GM19099 (cell line): ENCODE data around the gene LRRN2.

Source experiments
- POLR2A ChIP-seq: IDR thresholded peaks from 3 replicates; pipeline ENCODE4 v1.6.1; 2011; ENCODE audit warnings: low read depth; ENCODE audit not compliant: insufficient read length; ENCODE audit errors: extremely low read depth

The LRRN2 gene

DNA sequence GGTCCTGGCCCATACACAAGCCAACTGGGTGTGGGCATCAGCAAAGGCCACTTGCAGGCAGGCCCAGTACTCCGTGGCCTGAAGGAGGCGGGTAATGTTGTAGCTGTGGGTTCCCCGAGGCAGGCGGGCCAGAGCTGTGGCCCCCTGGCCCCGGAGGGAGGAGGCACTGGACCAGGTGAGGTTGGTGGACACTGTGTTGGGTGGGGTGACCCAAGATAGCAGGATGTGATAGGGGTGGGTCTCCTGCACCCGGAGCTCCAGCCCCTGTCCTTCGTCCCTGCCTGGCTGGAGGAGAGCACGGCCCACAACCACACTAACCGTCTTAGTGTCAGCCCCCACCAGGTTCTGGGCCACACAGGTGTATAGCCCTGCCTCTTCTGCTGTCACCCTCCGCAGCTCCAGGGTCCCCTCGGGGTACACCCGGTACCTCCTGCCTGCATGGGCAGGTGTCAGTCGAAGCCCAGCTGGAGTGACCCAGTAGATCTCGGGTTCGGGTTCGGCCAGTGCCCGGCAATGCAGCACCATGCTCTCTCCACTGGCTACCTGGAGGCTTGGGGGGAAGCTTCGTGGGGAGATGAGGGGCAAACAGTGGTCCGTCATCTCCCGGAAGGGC is 67.3 kb downstream of the LRRN2 start:
- TF ChIP-seq POLR2A = no peak

DNA sequence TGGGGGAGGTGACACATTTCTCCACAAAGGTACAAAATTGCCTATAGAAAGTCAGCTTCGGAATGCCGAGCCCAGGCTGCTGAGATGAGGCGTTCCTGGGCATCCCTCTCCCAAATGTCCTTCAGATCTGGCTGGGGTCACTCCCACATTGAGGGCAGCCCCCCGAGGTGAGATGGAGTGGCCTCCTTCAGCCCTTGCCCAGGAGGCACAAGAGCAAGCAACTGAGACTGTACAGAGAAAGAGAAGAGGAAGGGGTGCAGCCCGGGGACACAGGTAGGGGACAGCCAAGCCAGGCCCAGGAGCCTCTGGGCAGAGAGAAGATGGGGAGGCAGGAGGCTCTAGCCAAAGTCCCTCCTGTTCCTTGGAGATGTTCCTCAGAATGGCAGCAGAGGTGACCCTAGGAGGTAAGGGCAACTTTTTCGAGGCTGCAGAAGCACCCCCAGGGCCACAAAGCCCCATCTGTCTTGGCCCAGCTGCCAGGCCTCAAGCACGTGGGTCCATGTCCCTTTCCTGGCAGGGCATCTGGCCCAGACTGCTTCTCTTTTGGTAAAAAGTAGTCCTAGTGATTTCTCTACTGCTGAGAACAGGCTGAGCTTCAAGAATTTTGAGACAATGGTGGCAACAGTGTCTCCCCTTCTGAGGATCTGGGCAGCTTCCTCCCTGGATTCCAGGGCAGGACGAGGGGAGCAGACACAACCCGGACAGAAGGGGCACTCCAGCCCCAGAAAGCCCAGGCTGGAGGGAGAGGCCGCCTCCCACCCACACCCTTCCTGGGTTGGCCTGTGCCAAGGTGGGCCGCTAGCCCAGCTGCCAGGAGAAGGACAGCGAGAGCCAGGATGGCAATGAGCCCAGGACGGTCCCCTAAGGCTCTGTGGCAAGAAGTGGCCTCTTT is 68.0 kb downstream of the LRRN2 start:
- TF ChIP-seq POLR2A = no peak

DNA sequence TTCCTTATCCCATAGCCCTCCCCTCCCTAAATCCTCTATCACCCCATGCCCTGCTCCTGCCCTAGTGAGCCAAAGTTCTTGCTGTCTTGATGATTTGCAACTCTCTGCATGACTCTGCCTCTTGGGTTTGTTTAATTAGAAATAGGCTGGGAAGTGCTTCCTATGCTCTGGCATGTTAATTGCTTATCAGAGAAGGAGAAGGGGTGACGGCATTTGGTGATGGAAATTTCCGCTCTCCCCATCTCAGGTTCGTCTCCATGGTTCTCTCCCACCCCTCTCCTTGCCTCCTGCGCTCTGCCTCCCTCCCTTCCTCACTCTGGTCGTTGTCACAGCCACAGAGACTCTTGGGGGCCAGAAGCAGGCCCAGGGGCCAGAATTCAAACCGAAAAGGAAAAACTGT is 68.9 kb downstream of the LRRN2 start:
- TF ChIP-seq POLR2A = no peak

DNA sequence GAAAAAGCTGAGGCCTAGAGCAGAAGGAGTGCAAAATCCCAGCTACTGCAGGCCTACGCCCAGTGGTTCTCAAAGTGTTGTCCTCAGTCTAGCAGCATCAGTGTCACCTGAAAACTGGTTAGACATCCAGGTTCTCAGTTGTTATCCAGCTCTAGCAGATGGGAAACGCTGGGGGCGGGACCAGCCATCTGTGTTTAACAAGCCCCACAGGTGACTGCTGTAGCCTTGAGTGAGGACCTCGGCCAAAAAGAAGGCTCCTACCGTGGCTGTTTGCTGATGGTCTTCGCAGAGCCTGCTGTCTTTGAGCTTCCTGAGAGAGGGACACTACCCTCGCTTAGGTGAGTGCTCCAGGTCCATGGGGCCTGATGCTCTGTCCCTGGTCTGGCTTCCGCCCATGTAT is 69.7 kb downstream of the LRRN2 start:
- no peak for TF ChIP-seq POLR2A

DNA sequence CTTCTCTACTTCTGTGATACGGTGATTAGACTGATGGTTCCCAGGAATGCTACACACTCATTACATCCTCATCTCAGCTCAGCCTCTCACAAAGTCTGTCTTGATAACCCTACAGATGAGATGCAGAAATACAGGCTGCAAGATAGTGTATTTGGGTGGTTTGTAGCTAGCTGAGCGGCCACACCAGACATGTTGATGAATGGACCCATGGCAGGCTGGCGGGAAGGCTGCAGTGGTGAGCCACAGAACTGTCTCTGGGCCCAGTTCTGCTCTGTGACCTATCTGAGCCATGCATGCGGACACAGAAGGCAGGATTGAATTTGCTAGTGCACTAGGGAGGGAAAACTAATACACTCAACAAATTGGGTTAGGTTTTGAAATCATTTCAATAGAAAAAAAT is 71.9 kb downstream of the LRRN2 start:
- no peak for TF ChIP-seq POLR2A

DNA sequence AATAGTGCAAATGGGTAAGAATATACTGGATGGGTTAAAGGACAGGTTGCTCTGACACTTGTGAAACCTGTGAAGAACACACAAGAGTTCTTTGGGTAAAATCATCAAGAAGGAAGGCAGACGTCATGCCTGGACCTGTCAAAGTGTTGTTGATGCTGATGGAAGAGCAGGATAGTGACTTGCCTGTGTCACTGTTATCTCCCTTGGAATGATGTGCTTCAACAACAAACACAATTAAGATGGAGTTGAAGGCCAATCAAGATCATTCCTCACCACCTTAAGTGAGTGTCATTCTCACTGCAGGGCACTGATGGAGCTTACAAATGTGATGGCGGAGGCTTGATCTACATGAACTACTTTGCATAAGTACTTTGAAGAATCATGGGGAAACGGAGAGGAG is 73.2 kb downstream of the LRRN2 start:
- no peak for TF ChIP-seq POLR2A

DNA sequence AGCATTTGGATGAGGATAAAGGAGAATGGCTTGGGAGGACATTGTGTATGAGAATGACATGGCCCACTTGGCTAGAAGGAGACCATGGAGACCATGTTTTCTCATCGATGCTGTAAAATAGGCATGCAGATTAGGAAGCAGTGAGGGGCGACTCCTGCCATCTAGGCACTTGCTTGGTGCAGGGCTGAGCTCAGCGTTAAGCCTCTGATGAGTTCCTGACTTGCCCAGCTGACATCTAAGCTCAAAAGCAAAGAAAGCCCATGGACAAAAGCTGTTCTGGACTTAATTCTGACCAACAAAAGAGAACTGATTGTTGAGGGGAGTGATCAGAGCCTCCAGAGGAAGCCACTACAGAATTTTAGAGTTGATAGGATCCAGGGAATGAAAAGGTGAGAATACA is 74.5 kb downstream of the LRRN2 start:
- TF ChIP-seq POLR2A = no peak

DNA sequence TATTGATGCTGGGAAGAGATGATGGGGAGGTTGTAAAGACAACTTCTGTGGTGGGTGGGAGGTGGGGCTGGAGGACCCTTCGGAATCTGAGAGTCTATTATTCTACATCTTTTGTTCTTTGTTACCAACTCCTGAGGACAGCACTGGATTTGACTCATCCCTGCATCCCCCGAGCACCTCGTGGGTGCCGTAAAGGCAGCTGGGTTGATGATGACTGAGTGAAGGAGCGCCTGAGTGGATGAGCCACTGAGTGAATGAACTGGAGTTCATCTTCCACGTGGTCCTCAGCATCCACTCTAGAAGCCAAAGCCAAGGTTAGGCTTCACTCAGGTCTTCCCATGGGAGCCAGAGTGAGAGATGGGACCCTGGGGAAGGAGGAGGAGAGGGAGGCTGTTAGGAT is 77.6 kb downstream of the LRRN2 start:
- no peak for TF ChIP-seq POLR2A

DNA sequence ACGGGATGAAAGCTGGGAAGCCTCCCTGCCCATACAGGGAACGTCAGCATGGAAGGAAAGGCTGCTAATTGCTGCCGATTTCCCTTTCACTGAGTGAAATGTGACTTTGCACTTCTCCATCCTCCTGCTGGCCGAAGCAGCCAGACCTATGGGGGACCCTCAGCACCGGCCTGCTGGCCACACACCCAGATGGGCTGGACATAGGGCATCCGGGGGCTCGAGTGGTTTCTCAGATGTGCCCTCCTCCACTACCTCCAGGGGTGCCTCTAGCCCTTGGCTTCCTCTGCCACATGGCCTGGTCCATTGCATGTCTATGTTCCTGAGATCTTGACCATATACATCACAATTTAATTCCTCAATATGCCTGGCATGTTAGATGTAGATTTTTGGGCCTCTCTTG is 79.7 kb downstream of the LRRN2 start:
- no peak for TF ChIP-seq POLR2A

DNA sequence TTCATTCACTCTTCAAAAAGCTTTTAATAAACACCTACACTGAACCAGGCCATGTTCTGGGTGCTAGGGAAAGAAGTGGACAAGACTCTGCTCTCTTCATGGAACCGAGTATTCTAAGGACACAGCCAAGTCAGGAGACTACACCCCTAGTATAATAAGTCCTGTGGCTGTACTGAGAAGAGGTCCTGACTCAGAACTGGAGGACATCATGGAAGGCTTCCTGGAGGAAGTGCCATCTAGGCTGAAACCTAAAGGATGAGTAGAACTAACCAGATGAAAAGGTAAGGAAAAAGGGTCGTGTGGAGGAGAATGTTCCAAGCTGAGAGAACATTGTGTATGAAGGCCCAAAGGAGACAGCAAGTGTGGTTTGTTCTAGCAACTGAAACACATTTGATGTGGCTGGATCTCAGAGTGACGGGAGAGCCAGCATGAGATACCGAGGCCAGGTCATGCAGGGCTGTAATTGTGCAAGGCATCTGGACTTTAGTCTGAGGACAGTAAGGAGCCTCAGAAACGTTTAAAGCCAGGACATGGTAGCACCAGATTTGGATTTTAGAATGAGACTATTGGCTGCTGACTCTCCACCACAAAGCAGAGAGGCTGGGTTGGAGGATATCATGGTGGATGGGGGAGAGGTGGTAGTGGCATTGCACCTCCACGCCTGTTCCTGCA is 82.5 kb downstream of the LRRN2 start:
- TF ChIP-seq POLR2A = no peak

DNA sequence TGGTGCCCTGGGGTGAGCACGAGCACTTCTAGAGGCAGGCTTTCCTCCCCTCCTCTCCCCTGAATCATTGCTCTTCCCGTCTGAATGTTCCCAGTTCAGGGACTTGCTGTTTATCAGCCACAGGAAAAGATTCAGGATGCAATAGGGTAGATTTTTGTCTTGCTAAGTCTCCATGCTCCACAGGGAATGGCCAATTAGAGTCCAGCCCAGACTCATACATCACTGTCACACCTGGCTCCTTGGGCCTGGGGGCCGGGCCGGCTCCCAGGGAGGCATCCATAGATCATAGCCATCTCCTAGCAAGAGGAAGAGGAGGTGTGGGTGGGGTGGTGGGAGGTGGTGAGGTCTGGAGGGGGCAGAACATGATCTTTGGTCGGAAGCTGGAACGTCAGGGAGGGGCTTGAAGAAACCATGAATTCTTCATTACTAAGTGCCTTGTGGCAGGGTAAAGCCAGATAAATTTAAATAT is 83.4 kb downstream of the LRRN2 start:
- TF ChIP-seq POLR2A = no peak

DNA sequence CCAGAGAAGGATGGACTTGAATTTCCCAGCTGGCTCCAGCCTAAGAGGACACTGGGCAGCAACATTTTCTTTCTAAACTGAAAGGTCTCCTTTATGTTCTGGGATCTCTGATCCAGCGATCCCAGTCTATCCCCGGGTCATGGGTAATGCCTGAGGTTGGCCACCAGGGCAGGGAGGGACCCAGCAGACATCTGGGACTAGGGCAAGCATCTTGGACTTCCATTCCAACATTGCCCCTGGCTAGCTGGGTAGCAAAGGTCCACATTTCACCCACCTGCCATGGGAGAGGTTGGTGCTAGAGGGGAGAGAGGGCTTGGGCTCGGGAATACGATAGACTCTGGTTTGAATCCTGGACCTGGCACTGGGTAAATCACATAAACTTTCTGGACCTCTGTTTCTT is 84.6 kb downstream of the LRRN2 start:
- TF ChIP-seq POLR2A = no peak

DNA sequence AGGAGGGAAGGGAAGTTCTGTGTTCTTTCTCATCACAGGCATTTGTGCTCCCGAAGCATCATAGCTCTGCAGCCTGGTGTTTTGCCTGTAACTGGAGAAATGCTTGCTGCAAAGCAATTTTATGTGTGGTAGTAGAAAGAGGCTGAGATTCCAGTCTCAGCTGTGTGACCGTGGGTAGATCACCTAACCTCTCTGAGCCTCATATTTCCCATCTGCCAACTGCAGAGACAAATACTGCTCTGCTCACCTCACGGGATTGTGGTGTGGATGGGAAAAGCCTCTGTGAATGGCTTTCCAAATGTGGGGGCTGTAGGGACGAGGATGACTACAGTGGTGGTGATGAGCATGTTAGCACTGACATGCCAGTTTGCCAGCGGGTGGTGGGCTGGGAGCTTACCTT is 85.3 kb downstream of the LRRN2 start:
- no peak for TF ChIP-seq POLR2A

DNA sequence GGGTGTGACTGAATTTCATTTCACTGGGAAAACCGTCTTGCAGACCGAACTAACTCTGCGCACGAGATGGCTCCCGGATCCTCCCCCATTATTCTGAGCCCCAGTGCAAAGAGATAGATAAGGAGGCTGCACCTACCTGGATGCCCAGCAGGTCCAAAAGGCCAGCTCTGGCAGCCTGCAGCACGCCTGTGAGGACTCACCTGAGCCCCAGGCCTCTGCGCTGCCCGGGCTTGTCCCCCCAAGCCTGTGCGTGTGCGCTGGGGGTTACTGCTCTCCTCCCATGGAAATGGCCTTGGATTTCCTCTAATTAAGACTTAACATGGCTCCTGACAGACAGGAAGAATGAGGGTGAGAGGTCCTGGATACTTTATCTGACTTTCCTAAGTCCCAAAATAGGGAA is 85.9 kb downstream of the LRRN2 start:
- no peak for TF ChIP-seq POLR2A

DNA sequence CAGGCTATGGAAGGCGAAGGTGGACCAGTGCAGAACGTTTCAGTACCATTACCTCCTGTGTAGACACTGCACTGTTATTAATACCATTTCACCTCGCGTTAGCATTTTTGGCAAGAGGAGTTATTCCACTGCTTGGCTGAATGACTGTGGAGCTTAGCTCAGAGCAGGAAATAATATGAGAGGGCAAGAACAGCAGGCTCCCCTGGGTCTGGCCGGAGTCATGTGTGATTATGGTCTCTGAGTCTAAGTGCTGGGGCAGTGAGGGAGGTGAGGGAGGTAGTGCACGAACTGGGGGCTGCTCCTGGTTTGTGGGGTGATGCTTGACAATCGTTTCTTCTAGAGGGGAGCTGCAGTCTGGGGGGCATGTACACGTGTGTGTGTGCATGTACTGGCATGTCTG is 86.4 kb downstream of the LRRN2 start:
- no peak for TF ChIP-seq POLR2A
